ENCODE data around the gene GATB.

The GATB gene

DNA sequence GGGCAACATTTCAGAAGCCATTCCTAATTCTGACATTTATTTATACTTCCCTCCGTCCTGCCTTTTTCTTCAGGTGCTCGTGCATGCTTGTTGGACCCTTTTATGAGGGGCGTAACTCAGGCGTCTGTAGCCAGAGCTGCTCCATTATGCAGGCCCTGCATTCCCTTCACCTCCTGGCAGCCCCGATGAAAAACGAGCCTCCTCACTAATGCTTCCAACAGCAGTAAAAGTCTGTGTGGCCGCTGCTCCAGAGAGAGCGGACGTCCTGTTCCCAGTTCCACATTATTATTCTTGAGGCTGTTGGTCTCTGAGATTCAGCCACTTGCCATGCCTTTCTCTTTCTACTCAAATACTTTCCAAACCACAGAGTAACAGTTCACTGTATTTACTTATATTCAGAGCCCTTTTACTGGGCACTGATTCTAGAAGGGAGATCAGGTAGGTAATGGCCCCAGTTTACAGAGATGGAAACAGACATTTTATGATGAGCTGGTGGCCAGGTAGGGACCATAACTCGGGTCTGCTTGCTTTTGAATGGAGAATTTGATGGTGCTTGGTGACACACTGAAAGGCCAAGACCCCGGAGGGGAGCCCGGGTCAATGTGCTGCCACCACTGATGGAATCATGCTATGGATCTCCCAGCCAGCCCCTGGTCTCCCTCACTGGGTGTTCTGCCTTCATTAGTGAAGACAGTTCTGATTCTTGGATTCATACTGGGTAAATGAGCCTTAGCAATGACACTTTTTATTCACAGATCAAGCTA, 101.0 kb downstream of the GATB start:
- DNase-seq (ENCODE audit: low read depth, low spot score) = no peak

DNA sequence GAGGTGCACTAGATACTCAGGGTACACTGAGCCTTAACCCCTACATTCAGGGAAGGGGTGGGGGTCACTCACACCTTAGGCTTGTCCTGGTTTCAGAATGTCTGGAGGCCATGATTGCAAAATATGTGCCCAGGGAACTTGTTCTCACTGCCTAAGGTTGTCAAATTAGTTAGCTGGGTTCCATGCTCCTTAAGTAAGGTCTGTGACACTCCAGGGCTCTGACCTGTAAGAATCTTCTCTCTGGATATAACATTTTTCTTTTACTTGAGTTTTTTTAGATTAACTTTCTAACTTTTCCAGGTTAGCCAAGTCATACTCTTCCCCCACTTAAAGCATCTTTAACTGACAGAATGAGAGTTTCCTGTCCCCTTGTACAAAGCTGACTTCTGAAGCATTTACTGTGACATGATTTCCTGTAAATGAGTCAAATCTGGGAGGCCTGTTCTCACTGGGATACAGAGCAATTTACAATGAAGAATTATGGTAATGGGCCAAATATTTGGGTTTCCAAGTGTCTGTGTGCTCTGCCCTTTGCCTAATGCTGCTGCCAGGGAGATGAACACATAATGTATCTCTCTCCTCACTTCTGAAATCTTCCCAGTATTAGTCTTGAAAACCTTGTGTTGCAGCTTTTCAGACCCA, 101.7 kb downstream of the GATB start:
- no peak for DNase-seq (ENCODE audit: low read depth, low spot score)
- H3K27ac ChIP-seq = no peak overlapping the region

More for the DNA sequence above, 101.0 kb downstream of the GATB start:
- H3K27ac ChIP-seq = no peak overlapping the region

DNA sequence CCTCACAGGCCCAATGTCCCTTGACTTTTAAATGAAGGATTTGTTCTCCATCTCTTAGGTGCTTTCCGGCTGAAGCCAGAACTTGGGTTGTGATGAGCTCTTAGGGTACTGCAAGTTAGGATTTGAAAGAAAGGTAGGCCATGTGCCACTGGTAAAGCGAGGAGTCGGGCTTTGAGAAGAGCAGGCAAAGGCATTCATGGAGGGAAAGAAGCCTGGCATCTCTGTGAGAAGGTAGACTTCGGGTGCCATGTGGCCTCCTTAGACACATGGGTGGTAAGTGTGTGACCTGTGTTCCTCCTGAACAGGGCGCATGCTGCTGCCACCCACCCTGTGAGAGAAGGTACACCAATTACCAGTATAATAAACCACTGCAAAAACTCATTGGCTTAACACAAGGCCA, 102.9 kb downstream of the GATB start:
- DNase-seq (ENCODE audit: low read depth, low spot score) = no peak
- no peak overlapping the region for H3K27ac ChIP-seq

DNA sequence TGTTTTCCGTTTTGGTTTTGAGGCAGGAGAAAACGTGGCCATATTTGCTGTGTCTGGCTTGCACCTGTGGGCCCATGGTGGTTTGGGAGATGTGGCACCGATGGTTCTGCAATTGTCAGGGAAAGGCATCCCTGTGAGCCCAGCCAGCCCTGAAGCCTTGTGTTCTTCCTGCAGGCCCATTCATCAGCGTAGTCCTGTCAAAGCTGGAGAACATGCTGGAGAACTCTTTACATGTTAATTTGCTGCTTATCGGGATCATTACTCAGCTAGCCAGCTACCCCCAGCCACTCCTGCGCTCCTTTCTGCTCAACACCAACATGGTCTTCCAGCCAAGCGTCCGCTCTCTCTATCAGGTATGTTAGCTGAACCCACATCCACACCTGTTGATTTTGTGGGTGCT, 104.7 kb downstream of the GATB start:
- DNase-seq (ENCODE audit: low read depth, low spot score) = no peak

DNA sequence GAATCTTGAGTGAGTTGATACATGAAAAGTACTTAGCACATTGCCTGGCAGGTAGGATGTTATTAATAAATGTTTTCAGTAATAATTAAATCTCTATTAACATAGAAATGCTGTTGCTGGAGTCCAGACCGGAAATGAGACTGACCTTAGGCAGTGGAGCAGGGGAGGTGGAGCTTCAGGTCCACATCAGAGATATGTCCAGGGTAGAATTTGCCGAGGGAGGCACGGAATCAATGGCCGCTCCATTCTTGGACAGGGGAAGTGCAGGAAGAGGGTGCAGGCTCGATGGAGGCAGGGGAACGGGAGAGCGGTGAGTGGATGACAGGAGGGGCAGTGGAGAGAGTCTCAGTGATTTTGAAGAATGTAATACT, 107.3 kb downstream of the GATB start:
- DNase-seq (ENCODE audit: low read depth, low spot score) = no peak
- H3K27ac ChIP-seq = no peak overlapping the region

More for the DNA sequence above, 104.7 kb downstream of the GATB start:
- H3K27ac ChIP-seq = no peak overlapping the region

DNA sequence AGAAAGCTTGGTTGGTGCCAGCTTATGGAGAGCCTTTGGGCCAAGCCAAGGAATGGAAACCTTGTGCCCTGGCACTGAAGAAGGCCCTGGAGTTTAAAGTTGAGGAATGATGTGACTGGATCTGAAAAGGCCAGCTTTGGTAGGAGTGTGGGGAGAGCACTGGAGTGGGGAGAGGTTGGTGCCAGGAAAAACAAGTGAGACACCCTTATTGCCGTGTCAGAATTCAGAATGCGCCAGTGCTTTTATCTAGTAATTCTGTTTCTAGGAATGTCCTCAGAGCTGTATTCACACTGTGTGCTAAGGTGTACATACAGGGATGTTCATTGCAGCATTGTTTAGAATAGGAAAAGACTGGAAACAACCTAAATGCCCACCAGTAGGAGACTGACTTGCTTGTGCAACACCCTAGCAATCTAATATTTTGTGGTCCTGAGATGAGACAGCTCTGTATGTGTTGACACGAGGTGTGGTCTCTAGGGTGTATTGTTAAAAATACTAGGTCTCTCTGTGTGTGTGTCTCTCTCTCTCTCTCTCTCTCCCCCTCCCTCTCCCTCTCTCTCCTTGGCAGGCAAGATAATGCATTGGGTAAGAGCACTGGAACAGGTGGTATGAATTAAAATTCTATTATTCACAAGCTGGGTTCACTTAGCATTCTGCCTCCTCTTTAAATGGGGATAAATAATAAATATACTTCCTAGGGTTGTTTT, 107.8 kb downstream of the GATB start:
- DNase-seq (ENCODE audit: low read depth, low spot score) = no peak
- H3K27ac ChIP-seq = no peak overlapping the region

DNA sequence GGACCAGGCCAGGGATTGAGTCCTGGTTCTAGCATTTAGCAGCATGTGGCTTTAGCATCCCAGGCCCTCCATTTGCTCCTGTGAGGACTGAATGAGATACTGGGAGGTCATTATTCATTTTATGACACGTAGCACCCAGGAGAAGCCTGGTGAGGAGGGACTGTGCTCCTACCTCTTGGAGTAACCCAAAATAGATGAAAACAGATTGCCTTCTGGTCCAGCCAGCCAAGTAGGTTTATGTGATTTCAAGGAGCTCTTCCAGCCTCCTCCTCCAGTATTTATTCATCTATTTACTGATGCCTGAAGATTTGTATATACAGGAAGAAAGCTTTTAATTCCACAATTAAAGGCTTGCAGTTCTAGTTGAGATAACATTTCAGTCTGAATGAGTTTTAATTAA, 109.3 kb downstream of the GATB start:
- no peak for DNase-seq (ENCODE audit: low read depth, low spot score)
- no peak overlapping the region for H3K27ac ChIP-seq

DNA sequence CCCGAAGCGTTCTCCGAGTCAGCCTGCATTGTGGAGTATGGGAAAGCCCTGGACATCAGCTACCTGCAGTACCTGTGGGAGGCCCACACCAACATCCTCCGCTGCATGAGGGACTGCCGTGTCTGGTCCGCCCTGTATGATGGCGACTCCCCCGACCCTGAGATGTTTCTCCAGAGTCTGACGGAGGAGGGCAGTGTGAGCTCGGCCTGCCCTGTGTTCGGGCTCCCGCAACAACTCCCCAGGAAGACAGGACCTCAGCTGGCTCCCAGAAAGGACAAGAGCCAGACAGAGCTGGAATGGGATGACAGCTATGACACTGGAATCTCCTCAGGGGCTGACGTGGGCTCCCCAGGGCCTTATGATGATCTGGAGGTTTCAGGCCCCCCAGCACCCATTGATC, 111.3 kb downstream of the GATB start:
- no peak overlapping the region for H3K27ac ChIP-seq
- no peak for DNase-seq (ENCODE audit: low read depth, low spot score)

DNA sequence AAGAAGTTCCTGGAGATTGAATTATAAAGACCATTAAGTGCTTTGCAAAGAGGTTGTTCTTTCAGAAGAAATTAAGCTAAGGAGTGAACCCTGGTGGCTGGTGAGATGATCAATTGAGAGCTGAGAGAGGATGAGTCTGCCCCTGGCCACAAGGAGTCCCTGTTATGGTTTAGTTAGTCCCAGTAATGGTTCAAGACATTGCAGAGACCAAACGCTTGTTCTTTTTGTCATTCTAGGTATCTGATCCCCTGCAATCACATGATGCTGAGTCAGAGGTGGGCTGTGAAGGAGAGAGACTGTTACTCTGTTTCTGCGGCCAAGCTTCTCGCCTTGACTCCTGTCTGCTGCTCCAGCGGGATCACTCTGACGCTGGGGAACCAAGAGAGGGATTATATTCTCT, 114.5 kb downstream of the GATB start:
- H3K27ac ChIP-seq = no peak overlapping the region
- DNase-seq (ENCODE audit: low read depth, low spot score) = no peak

DNA sequence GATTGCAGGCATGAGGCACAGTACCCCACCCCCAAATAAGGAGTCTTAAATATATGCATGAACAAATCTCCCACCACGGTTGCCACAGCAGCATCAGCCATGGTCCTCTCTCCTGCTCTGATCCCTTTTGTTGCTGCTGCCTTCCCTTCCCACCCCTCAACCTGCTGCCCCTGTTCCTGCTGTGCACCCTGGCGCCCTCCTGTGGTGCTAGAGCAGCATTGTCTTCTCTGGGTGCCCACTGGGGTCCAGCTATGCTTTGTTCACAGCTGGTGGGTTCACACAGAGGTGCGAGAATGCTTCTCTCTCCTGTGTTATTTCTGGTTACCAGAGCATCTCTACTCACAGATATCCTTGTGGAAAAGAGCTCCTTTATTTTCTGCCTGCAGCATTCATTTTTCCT, 116.2 kb downstream of the GATB start:
- H3K27ac ChIP-seq = no peak overlapping the region
- no peak for DNase-seq (ENCODE audit: low read depth, low spot score)

DNA sequence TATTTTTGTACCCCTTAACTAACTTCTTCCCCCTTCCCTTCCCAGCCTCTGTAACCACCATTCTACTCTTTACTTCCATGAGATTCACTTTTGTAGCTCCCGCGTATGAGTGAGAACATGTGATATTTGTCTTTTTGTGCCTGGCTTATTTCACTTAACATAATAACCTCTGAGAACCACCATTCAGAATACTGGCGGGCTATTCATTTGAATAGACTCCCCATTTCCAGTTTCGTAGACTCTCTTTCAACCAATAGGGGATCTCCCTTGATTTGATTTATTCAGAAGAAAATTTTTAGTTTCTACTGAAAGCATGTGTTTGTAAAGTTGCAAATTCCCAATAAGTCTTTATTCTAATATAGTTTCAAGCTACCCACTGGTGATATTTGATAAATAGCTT, 117.2 kb downstream of the GATB start:
- no peak overlapping the region for H3K27ac ChIP-seq
- no peak for DNase-seq (ENCODE audit: low read depth, low spot score)

DNA sequence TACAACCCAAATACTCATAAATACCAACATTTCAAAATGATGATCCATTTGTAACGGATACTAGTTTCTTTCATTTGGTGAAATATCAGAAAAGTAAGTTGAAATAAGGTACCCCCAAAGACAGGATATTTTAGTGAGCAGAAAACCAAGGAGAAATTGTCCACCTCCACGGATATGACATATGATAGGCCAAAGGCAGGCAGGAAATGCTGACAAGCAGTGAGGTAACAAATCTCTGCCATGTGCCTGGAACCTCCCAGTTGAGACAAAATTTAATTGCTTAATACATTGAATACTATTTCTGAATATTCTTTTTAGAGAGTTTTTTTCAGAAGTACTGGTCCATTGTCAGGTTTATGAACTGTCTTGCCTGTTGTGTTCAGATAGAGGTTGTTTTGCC, 118.8 kb downstream of the GATB start:
- DNase-seq (ENCODE audit: low read depth, low spot score) = no peak
- no peak overlapping the region for H3K27ac ChIP-seq

DNA sequence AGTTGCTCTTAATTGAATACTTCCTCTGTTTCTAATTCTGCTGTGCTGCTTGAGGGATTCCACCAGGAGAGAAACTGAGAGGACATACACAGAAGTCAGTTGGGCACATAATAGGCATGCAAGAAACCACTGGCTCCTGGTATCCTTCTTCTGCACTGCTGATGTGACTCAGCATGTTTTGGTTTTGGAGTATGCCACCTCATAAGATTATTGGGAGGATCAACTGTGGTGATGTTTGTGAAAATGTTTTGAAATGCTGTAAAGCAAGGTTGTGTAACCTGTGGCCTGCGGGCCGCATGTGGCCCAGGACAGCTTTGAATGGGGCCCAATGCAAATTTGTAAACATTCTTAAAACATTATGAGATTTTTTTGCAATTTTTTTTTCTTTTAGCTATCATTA, 119.6 kb downstream of the GATB start:
- DNase-seq (ENCODE audit: low read depth, low spot score) = peak; percentile 44
- no peak overlapping the region for H3K27ac ChIP-seq

DNA sequence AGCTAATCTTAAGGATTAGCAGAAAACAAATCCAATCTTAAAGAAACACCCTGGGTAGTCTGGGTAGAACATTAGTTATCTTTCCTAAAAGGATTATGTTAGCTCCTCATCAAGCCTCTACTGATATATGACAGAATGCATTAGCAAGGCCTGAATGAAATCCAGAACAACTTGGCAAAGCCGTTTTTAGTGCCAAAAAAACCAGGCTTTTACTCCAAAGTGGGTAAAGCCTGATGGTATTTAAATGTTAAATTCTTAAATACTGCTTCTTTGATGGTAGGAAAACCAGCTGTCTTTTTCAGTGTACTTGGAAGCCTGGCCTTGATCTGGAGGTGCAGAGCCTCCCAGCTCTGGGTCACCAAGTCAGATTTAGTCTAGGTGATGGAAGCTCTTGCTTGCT, 120.4 kb downstream of the GATB start:
- no peak overlapping the region for H3K27ac ChIP-seq
- no peak for DNase-seq (ENCODE audit: low read depth, low spot score)

DNA sequence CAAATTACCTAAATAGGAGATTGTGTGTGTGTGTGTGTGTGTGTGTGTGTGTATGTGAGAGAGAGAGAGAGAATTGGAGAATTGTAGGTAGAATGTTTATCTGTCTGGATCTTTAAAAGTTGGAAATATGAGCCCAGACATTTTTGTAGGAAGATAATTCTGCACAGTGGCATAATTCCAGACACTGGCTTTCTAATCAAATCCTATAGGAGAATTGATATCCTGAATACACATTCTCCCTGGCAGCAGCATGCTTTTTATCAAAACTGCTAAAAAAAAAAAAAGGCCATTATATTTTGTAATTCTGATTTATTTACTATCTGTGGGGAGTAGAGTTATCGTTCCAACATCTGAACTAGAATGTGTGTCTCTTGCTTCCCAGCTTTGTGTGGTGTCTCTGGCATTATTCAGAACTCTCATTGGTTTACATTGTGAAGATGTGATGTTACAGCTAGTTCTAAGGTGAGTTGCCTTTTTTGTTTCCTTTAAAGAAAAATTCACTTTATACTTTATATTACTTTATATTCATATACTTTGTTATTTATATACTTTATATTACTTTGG, 122.4 kb downstream of the GATB start:
- DNase-seq (ENCODE audit: low read depth, low spot score) = no peak

DNA sequence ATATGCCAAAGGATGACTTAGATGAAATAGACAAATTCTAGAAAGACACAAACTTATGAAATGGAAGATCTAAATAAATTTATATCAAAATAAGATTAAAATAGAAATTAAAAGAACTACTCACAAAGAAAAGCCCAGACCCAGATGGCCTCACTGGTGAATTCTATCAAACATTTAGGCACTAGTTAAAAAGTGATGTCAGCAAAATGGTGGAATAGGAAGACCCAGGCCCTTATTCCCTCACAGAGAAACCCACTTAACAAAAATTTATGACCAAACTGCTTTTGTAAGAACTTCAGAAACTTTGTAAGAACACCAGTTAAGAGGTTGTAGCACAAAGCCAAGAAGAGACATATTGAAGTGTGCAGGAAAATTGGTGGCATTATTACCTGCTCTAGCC, 129.5 kb downstream of the GATB start:
- H3K27ac ChIP-seq = no peak overlapping the region
- no peak for DNase-seq (ENCODE audit: low read depth, low spot score)

More for the DNA sequence above, 122.4 kb downstream of the GATB start:
- no peak overlapping the region for H3K27ac ChIP-seq

DNA sequence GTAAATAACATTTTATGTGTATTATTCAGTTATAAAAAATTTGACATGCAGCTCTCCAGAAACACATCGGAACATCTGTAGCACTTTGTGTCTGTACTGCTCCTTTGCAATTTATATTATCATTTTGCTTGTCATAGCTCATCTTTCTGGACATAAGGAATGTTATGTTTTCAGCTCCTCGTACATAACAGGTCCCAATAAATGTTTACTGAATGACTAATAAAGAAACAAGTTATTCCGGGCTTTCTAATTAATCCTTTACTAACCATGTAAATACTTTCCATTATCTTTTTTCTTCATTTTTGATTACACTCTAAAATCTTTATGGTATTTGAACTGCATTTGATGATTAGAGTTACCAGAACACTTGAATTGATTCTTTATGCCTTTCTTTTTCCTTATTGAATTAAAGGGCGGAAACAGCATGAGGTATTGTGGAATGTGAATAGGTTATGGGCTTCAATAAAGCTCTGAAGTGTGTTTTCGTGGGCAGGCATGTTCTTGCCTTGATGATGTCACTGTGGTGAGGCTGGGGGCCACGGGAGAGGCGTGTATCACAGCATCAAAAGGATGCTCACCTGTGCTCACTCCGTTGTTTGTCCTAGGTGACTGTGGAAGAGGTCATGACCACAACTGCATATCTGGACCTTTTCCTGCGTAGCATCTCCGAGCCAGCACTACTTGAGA, 131.6 kb downstream of the GATB start:
- DNase-seq (ENCODE audit: low read depth, low spot score) = no peak
- H3K27ac ChIP-seq = no peak overlapping the region

DNA sequence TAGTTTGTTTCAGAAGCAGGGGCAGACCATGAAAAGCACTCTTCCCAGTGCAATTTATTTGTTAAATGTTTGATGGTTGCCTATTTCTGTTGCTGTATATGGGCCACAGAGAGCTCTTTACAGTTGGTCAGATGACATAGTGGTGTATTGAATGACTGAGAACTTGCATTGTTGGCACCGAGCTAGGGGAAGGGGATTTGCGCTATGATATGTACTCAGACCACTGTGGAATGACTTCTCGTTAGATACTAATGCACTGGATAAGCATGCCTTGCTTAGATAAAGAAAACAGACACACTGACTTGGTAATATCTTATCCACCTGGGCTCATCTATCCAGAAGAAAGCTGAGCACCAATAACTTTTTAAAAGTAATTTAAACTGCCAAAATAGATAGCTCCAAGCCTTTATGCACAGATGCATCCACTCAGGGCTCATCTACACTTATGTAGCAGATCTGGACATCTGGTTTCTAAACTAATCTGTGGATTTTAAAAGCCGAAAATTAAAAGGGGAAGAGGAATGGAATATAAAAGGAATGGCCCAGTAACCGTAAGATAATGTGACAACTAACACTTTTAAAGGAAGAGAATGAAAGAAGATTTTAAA, 132.7 kb downstream of the GATB start:
- H3K27ac ChIP-seq = no peak overlapping the region
- no peak for DNase-seq (ENCODE audit: low read depth, low spot score)

DNA sequence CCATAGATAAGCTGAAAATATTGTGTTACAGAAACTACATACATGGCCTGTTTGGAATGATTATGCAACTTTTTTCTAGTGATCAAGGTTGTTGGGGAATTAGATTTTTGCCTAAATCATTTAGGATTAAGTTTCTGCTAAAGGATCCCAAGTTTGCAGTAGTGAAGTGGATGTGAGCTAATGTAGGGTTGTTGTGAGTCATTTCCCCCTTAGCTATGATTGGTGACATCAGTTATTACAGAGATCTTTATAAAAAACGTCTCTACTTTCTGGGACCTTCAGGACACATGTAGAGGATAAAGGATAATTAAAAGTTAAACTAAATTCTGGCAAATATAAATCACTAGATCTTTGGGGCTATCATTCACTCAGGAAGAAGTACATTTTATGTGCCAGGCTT, 133.3 kb downstream of the GATB start:
- no peak overlapping the region for H3K27ac ChIP-seq
- no peak for DNase-seq (ENCODE audit: low read depth, low spot score)

DNA sequence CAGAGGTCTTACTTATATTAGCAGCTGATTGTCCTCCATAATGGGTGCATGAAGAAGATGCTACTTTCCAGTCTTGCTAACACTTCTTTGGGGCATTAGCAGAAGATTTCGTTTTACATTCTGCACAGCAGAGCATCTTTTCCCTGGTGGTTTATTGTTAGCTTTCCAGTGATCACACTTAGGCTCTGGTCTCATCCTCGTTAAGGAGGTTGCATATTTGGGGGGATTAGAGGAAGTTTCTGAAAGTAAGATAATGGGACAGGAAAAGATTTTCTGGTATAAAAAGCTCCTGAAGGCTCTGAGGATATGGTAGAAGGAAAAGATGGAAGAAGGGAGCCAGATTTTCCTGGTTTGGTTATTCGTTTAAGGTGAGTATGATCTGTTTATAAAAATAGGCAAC, 134.1 kb downstream of the GATB start:
- no peak overlapping the region for H3K27ac ChIP-seq

More for the DNA sequence above, 134.1 kb downstream of the GATB start:
- DNase-seq (ENCODE audit: low read depth, low spot score) = no peak

Data from epithelial cell of prostate (primary cell).